GM23338 (cell line): Measurements from ENCODE around the gene NTM. TPM values are rescaled to one million over a fixed set of nuclear protein-coding genes. Genes with fewer than 3 reads are reported as not detected.

Experiments used
- ATAC-seq: fragments of 200-7000 bp; cut with Tn5 transposase; 3 replicates; pipeline ENCODE4 v1.9.1; 2020
- DNase-seq: peaks from one replicate; pipeline ENCODE4 v3.0.0-alpha.2; 2015; ENCODE audit warnings: low spot score
- H2AFZ ChIP-seq: fragments of 200-600 bp; sonication (generic); 2 replicates; pipeline ENCODE4 v1.8.0; 2016; ENCODE audit warnings: antibody characterized with exemption, mild to moderate bottlenecking, moderate library complexity
- H3F3A ChIP-seq: fragments of 200-600 bp; sonication (generic); replicated peaks from 2 replicates; pipeline ENCODE4 v1.8.0; 2017; ENCODE audit warnings: antibody characterized with exemption, mixed run types, low read depth
- H3K27ac ChIP-seq: fragments of 200-600 bp; sonication (generic); 2 replicates; pipeline ENCODE4 v1.6.1; 2016; ENCODE audit warnings: low read depth
- H3K27me3 ChIP-seq: fragments of 200-600 bp; sonication (generic); 2 replicates; pipeline ENCODE4 v1.8.0; 2016; ENCODE audit warnings: mild to moderate bottlenecking, mixed run types, moderate library complexity; ENCODE audit not compliant: insufficient read depth
- H3K36me3 ChIP-seq: fragments of 200-600 bp; sonication (generic); 2 replicates; pipeline ENCODE4 v1.8.0; 2016; ENCODE audit warnings: mild to moderate bottlenecking; ENCODE audit not compliant: insufficient read depth
- H3K4me1 ChIP-seq: fragments of 200-600 bp; sonication (generic); 2 replicates; pipeline ENCODE4 v1.8.0; 2016; ENCODE audit warnings: mild to moderate bottlenecking, moderate library complexity; ENCODE audit not compliant: insufficient read depth
- H3K4me2 ChIP-seq: fragments of 200-600 bp; sonication (generic); 2 replicates; pipeline ENCODE4 v1.7.1; 2017; ENCODE audit warnings: mixed run types
- H3K4me3 ChIP-seq: fragments of 200-600 bp; sonication (generic); 2 replicates; pipeline ENCODE4 v1.6.1; 2016; ENCODE audit warnings: mixed run types
- H3K79me2 ChIP-seq: fragments of 200-600 bp; sonication (generic); replicated peaks from 2 replicates; pipeline ENCODE4 v1.8.0; 2017; ENCODE audit warnings: mild to moderate bottlenecking; ENCODE audit not compliant: insufficient read depth
- H3K9me2 ChIP-seq: fragments of 200-600 bp; sonication (generic); 2 replicates; pipeline ENCODE4 v1.8.0; 2017; ENCODE audit not compliant: insufficient read depth
- H4K20me1 ChIP-seq: fragments of 200-600 bp; sonication (generic); replicated peaks from 2 replicates; pipeline ENCODE4 v1.8.0; 2017; ENCODE audit warnings: mild to moderate bottlenecking; ENCODE audit not compliant: insufficient read depth
- H3K27ac Mint-ChIP-seq: 2 replicates; pipeline ENCODE4 v1.8.0; 2020; ENCODE audit warnings: inconsistent platforms, mild to moderate bottlenecking, moderate library complexity, mixed read lengths
- H3K27me3 Mint-ChIP-seq: 3 replicates; pipeline ENCODE4 v1.8.0; 2022; ENCODE audit warnings: low read depth, mild to moderate bottlenecking, moderate library complexity, mixed read lengths, inconsistent platforms; ENCODE audit not compliant: insufficient read depth, poor library complexity
- H3K36me3 Mint-ChIP-seq: 3 replicates; pipeline ENCODE4 v1.8.0; 2021; ENCODE audit warnings: low read depth, mild to moderate bottlenecking, inconsistent platforms, moderate library complexity, mixed read lengths
- H3K4me1 Mint-ChIP-seq: 3 replicates; pipeline ENCODE4 v1.8.0; 2020; ENCODE audit warnings: mild to moderate bottlenecking, inconsistent platforms, mixed read lengths
- H3K4me3 Mint-ChIP-seq: 3 replicates; pipeline ENCODE4 v1.8.0; 2021; ENCODE audit warnings: moderate library complexity, mild to moderate bottlenecking, inconsistent platforms, mixed read lengths
- H3K9me3 Mint-ChIP-seq: 3 replicates; pipeline ENCODE4 v1.8.0; 2020; ENCODE audit warnings: moderate library complexity, mild to moderate bottlenecking, inconsistent platforms, mixed read lengths
- CREB1 ChIP-seq: fragments of 250-450 bp; sonication (Bioruptor Pico); IDR thresholded peaks from 2 replicates; pipeline ENCODE4 v1.5.0; 2020; ENCODE audit warnings: low read depth, mild to moderate bottlenecking, moderate library complexity
- EZH2 ChIP-seq: fragments of 200-600 bp; sonication (generic); IDR thresholded peaks from one replicate; pipeline ENCODE4 v1.8.0; 2017; ENCODE audit warnings: antibody characterized with exemption, mild to moderate bottlenecking, low read depth; ENCODE audit not compliant: unreplicated experiment
- EZH2phosphoT487 ChIP-seq: fragments of 200-600 bp; sonication (generic); IDR thresholded peaks from one replicate; pipeline ENCODE4 v1.8.1; 2018; ENCODE audit warnings: antibody characterized with exemption; ENCODE audit not compliant: unreplicated experiment
- JUNB ChIP-seq: IDR thresholded peaks from one replicate; pipeline ENCODE4 v1.6.1; 2016; ENCODE audit warnings: antibody characterized with exemption; ENCODE audit not compliant: unreplicated experiment
- NANOG ChIP-seq: IDR thresholded peaks from 2 replicates; pipeline ENCODE4 v1.6.1; 2016; ENCODE audit warnings: antibody characterized with exemption, borderline replicate concordance
- POLR2AphosphoS5 ChIP-seq: IDR thresholded peaks from 2 replicates; pipeline ENCODE4 v1.6.1; 2016; ENCODE audit warnings: antibody characterized with exemption, low read depth
- REST ChIP-seq: IDR thresholded peaks from one replicate; pipeline ENCODE4 v1.6.1; 2018; ENCODE audit warnings: antibody characterized with exemption; ENCODE audit not compliant: unreplicated experiment
- STAT1 ChIP-seq: IDR thresholded peaks from one replicate; pipeline ENCODE4 v1.6.1; 2016; ENCODE audit warnings: antibody characterized with exemption; ENCODE audit not compliant: unreplicated experiment
- ZNF114 ChIP-seq: fragments of 250-450 bp; sonication (Bioruptor Pico); IDR thresholded peaks from 2 replicates; pipeline ENCODE4 v1.5.0; 2020; ENCODE audit warnings: mild to moderate bottlenecking, moderate library complexity
- ZNF331 ChIP-seq: fragments of 250-450 bp; sonication (Bioruptor Pico); IDR thresholded peaks from 2 replicates; pipeline ENCODE4 v1.5.0; 2020; ENCODE audit warnings: low read depth, mild to moderate bottlenecking, moderate library complexity
- polyA plus RNA-seq: library from polyadenylated mRNA; unstranded; fragments of >200 nt; fragmentation: Nextera tagmentation; extraction: Ambion mirVana; gene quantifications from 2 replicates; pipeline ENCODE4 v1.2.1, GENCODE V29; 2016
- total RNA-seq: library from RNA; depleted of rRNA; stranded (reverse); fragments of >200 nt; shearing (Covaris generic); gene quantifications from 2 replicates; pipeline ENCODE4 v1.2.3, GENCODE V29; 2014
- TF ChIP-seq, protein P1 (sequence below): IDR thresholded peaks from 2 replicates; pipeline ENCODE4 v1.6.1; 2016; ENCODE audit warnings: antibody characterized with exemption
- TF ChIP-seq, protein P2 (sequence below), 2 experiments: fragments of 200-600 bp in 1 of 2; sonication (generic) in 1 of 2; conservative IDR thresholded peaks; 2 replicates each; pipeline versions ENCODE4 v1.5.1 to v1.6.1; 2016 to 2017; ENCODE audit warnings: antibody characterized with exemption in 2 of 2, low read depth in 2 of 2, mild to moderate bottlenecking in 2 of 2, moderate library complexity in 1 of 2
- TF ChIP-seq, protein P3 (sequence below): fragments of 250-450 bp; sonication (Bioruptor Pico); IDR thresholded peaks from 2 replicates; pipeline ENCODE4 v1.5.0; 2020; ENCODE audit warnings: mild to moderate bottlenecking, moderate library complexity

NTM gene
- total and polyA plus RNA-seq, 2 experiments from 2014 or later = 10.6 to 14.6 TPM

DNA sequence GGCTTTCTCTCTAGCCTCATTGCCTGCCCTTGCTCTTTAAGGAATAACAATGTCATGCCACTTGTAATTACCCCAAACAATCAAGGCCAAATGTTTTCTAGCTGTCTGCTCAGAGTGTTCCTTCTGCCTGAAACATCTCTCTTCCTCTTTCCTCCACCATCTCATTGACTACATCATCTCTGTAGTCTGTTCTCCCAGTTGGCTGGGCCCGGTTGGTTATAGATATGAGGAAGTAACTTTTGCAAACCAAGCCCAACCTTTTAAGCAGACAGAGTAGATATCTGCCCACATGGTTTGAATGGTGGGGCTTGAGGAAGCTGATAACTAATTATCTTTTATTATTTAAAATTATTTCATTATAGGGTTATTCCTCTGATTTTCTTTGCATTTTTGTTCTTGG, 104.5 kb downstream of the NTM start:
- H3K4me3 ChIP-seq = no peak overlapping the region
- H2AFZ ChIP-seq = no peak overlapping the region
- H3K36me3 ChIP-seq = no peaks in the 10 kb centered on the region

More for the DNA sequence above, 104.5 kb downstream of the NTM start:
- H3K9me3 Mint-ChIP-seq = no peaks in the 10 kb centered on the region
- ATAC-seq (no peak), DNase-seq (no peak)
- TF ChIP-seq, protein P1, sequence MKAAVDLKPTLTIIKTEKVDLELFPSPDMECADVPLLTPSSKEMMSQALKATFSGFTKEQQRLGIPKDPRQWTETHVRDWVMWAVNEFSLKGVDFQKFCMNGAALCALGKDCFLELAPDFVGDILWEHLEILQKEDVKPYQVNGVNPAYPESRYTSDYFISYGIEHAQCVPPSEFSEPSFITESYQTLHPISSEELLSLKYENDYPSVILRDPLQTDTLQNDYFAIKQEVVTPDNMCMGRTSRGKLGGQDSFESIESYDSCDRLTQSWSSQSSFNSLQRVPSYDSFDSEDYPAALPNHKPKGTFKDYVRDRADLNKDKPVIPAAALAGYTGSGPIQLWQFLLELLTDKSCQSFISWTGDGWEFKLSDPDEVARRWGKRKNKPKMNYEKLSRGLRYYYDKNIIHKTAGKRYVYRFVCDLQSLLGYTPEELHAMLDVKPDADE = no peak
- TF ChIP-seq JUNB = no peak
- TF ChIP-seq, protein P2, sequence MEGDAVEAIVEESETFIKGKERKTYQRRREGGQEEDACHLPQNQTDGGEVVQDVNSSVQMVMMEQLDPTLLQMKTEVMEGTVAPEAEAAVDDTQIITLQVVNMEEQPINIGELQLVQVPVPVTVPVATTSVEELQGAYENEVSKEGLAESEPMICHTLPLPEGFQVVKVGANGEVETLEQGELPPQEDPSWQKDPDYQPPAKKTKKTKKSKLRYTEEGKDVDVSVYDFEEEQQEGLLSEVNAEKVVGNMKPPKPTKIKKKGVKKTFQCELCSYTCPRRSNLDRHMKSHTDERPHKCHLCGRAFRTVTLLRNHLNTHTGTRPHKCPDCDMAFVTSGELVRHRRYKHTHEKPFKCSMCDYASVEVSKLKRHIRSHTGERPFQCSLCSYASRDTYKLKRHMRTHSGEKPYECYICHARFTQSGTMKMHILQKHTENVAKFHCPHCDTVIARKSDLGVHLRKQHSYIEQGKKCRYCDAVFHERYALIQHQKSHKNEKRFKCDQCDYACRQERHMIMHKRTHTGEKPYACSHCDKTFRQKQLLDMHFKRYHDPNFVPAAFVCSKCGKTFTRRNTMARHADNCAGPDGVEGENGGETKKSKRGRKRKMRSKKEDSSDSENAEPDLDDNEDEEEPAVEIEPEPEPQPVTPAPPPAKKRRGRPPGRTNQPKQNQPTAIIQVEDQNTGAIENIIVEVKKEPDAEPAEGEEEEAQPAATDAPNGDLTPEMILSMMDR (conservative IDR thresholded peaks at IDR 0.05; ENCODE audit: low read depth in 2 of 2) = no peak
- no peak for TF ChIP-seq CREB1 (CRISPR knock-in tag)
- no peak for TF ChIP-seq REST
- no peak for TF ChIP-seq STAT1
- no peak for TF ChIP-seq POLR2AphosphoS5
- TF ChIP-seq, protein P3, sequence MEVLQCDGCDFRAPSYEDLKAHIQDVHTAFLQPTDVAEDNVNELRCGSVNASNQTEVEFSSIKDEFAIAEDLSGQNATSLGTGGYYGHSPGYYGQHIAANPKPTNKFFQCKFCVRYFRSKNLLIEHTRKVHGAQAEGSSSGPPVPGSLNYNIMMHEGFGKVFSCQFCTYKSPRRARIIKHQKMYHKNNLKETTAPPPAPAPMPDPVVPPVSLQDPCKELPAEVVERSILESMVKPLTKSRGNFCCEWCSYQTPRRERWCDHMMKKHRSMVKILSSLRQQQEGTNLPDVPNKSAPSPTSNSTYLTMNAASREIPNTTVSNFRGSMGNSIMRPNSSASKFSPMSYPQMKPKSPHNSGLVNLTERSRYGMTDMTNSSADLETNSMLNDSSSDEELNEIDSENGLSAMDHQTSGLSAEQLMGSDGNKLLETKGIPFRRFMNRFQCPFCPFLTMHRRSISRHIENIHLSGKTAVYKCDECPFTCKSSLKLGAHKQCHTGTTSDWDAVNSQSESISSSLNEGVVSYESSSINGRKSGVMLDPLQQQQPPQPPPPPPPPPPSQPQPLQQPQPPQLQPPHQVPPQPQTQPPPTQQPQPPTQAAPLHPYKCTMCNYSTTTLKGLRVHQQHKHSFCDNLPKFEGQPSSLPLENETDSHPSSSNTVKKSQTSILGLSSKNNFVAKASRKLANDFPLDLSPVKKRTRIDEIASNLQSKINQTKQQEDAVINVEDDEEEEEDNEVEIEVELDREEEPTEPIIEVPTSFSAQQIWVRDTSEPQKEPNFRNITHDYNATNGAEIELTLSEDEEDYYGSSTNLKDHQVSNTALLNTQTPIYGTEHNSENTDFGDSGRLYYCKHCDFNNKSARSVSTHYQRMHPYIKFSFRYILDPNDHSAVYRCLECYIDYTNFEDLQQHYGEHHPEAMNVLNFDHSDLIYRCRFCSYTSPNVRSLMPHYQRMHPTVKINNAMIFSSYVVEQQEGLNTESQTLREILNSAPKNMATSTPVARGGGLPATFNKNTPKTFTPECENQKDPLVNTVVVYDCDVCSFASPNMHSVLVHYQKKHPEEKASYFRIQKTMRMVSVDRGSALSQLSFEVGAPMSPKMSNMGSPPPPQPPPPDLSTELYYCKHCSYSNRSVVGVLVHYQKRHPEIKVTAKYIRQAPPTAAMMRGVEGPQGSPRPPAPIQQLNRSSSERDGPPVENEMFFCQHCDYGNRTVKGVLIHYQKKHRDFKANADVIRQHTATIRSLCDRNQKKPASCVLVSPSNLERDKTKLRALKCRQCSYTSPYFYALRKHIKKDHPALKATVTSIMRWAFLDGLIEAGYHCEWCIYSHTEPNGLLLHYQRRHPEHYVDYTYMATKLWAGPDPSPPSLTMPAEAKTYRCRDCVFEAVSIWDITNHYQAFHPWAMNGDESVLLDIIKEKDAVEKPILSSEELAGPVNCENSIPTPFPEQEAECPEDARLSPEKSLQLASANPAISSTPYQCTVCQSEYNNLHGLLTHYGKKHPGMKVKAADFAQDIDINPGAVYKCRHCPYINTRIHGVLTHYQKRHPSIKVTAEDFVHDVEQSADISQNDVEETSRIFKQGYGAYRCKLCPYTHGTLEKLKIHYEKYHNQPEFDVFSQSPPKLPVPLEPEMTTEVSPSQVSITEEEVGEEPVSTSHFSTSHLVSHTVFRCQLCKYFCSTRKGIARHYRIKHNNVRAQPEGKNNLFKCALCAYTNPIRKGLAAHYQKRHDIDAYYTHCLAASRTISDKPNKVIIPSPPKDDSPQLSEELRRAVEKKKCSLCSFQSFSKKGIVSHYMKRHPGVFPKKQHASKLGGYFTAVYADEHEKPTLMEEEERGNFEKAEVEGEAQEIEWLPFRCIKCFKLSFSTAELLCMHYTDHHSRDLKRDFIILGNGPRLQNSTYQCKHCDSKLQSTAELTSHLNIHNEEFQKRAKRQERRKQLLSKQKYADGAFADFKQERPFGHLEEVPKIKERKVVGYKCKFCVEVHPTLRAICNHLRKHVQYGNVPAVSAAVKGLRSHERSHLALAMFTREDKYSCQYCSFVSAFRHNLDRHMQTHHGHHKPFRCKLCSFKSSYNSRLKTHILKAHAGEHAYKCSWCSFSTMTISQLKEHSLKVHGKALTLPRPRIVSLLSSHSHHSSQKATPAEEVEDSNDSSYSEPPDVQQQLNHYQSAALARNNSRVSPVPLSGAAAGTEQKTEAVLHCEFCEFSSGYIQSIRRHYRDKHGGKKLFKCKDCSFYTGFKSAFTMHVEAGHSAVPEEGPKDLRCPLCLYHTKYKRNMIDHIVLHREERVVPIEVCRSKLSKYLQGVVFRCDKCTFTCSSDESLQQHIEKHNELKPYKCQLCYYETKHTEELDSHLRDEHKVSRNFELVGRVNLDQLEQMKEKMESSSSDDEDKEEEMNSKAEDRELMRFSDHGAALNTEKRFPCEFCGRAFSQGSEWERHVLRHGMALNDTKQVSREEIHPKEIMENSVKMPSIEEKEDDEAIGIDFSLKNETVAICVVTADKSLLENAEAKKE (CRISPR knock-in tag) = no peak
- TF ChIP-seq EZH2 = no peak
- TF ChIP-seq NANOG = no peak
- TF ChIP-seq EZH2phosphoT487 = no peak
- TF ChIP-seq ZNF331 (CRISPR knock-in tag) = no peak
- no peak for TF ChIP-seq ZNF114
- Histone ChIP-seq H4K20me1 (no peaks in the 10 kb centered on the region), H3K27me3 (no peaks in the 10 kb centered on the region), H3K27ac (no peak overlapping the region), H3F3A (no peaks in the 10 kb centered on the region), H3K79me2 (no peaks in the 10 kb centered on the region), H3K4me1 (peaks cover 10% of the 10 kb centered on the region), H3K4me2 (no peak overlapping the region), H3K9me2 (peaks cover 11% of the 10 kb centered on the region; the same call in 1 of the 2 replicates)
- peaks cover 3% of the 10 kb centered on the region for H3K27me3 Mint-ChIP-seq
- no peak overlapping the region for H3K27ac Mint-ChIP-seq
- H3K4me1 Mint-ChIP-seq = peaks cover 22% of the 10 kb centered on the region
- H3K36me3 Mint-ChIP-seq = no peaks in the 10 kb centered on the region
- no peak overlapping the region for H3K4me3 Mint-ChIP-seq
